Kidney capillary endothelial cell (primary cell): ENCODE results near the gene ZFHX2.

Experiments
- DNase-seq: peaks from one replicate; pipeline ENCODE4 v3.0.0-alpha.2; 2018; ENCODE audit warnings: low spot score

The ZFHX2 gene

GRCh38 chr14:23572836-23573235 is 21.3 kb upstream of the ZFHX2 start:
- no peak for DNase-seq

- no peak for DNase-seq
Observed at GRCh38 chr14:23572524-23572828, 20.9 kb upstream of the ZFHX2 start.

- DNase-seq, result no peak
Observed at GRCh38 chr14:23571701-23572523, 20.3 kb upstream of the ZFHX2 start.

GRCh38 chr14:23570806-23571483 is 19.4 kb upstream of the ZFHX2 start:
- DNase-seq, result no peak

- no peak for DNase-seq
Observed at GRCh38 chr14:23569443-23570151, 18.0 kb upstream of the ZFHX2 start.

GRCh38 chr14:23568600-23569331 is 17.2 kb upstream of the ZFHX2 start:
- DNase-seq, result no peak

- DNase-seq, result no peak
Observed at GRCh38 chr14:23568021-23568599, 16.5 kb upstream of the ZFHX2 start.

- no peak for DNase-seq
Observed at GRCh38 chr14:23567186-23568020, 15.8 kb upstream of the ZFHX2 start, which contains the start of gene AP1G2. Gene AP1G2, minus strand, starts transcription at chr14:23567791. Its CDS starts 477 bp downstream, at chr14:23567314.

- DNase-seq, result no peak
Observed at GRCh38 chr14:23566778-23567185, 15.2 kb upstream of the ZFHX2 start.

- DNase-seq, result no peak
Observed at GRCh38 chr14:23566112-23566777, 14.7 kb upstream of the ZFHX2 start.

GRCh38 chr14:23565626-23566025 is 14.1 kb upstream of the ZFHX2 start:
- no peak for DNase-seq

- no peak for DNase-seq
Observed at GRCh38 chr14:23564876-23565275, 13.3 kb upstream of the ZFHX2 start.

GRCh38 chr14:23564181-23564812 is 12.7 kb upstream of the ZFHX2 start:
- no peak for DNase-seq

- no peak for DNase-seq
Observed at GRCh38 chr14:23563473-23564180, 12.1 kb upstream of the ZFHX2 start.

GRCh38 chr14:23562822-23563472 is 11.4 kb upstream of the ZFHX2 start:
- no peak for DNase-seq

GRCh38 chr14:23561873-23562821 is 10.6 kb upstream of the ZFHX2 start:
- no peak for DNase-seq

- no peak for DNase-seq
Observed at GRCh38 chr14:23561259-23561658, 9.7 kb upstream of the ZFHX2 start.
